Measurements from ENCODE around the gene RBP3. TPM values are rescaled to one million over a fixed set of nuclear protein-coding genes. Genes with fewer than 3 reads are reported as not detected.

Gene RBP3
- total RNA-seq, 1 experiment from 2014 or later, result not detected

GRCh38 chr10:47346581-47347302 is 1.4 kb upstream of the RBP3 start:
- H3K56ac ChIP-seq (ENCODE audit: insufficient read length, low read depth, low read length), result no peak overlapping the region
- H3K23me2 ChIP-seq (ENCODE audit: insufficient read length, low read depth, low read length, poor library complexity, severe bottlenecking), result no peaks in the 10 kb centered on the region
- no peak overlapping the region for H3K27ac ChIP-seq (ENCODE audit: insufficient read length, low read depth, low read length)
- peaks cover 10 to 14% of the 10 kb centered on the region in 2 experiments for H3K4me1 Mint-ChIP-seq
- no peaks in the 10 kb centered on the region for H3K9me3 ChIP-seq (ENCODE audit: control insufficient read depth, low read depth, low read length)
- no peaks in the 10 kb centered on the region; the same call in 1 of the 2 replicates for H3K27me3 Mint-ChIP-seq (ENCODE audit: low read depth)
- no peak for DNase-seq
- no peaks in the 10 kb centered on the region for H3K79me1 ChIP-seq (ENCODE audit: insufficient read depth, low read depth, low read length, poor library complexity, severe bottlenecking)
- H2BK12ac ChIP-seq (ENCODE audit: insufficient read length, low read depth, low read length), result no peak overlapping the region
- H3K27me3 ChIP-seq (ENCODE audit: insufficient read depth, low read length), result no peaks in the 10 kb centered on the region
- H2BK20ac ChIP-seq (ENCODE audit: low read depth, low read length, poor library complexity, severe bottlenecking), result no peak overlapping the region
- TF ChIP-seq CTCF (conservative IDR thresholded peaks at IDR 0.05), result no peak
- no peaks in the 10 kb centered on the region for H4K20me1 ChIP-seq (ENCODE audit: control insufficient read depth, insufficient read depth, insufficient read length)
- H4K8ac ChIP-seq (replicated peaks; ENCODE audit: insufficient read length, low read depth, low read length), result no peak overlapping the region
- H2BK5ac ChIP-seq (ENCODE audit: insufficient read length, low read length), result no peak overlapping the region
- H3K18ac ChIP-seq (ENCODE audit: insufficient read length, low read depth, low read length), result no peak overlapping the region
- H3K36me3 Mint-ChIP-seq (ENCODE audit: insufficient read depth in 1 of 3, low read depth in 3 of 3), result no peaks in the 10 kb centered on the region
- H3K4me2 ChIP-seq (ENCODE audit: insufficient read depth, insufficient read length, low read length), result no peak overlapping the region
- H3K4me3 Mint-ChIP-seq, result no peak overlapping the region
- H3K79me2 ChIP-seq (ENCODE audit: insufficient read depth, low read length), result no peaks in the 10 kb centered on the region
- no peak overlapping the region for H4K5ac ChIP-seq (ENCODE audit: insufficient read length, low read depth, low read length)
- no peak overlapping the region for H3K4ac ChIP-seq (ENCODE audit: low read depth, low read length)
- H3K27ac Mint-ChIP-seq, result no peak overlapping the region
- no peak overlapping the region for H3K9ac ChIP-seq (ENCODE audit: extremely low read depth, insufficient read length, low read length)
- no peak overlapping the region for H2AK5ac ChIP-seq (ENCODE audit: insufficient read length, low read length)
- WGBS (ENCODE audit: extremely low coverage, insufficient read length, low lambda C conversion rate), result no CpG with 5 or more reads among the region's 13 CpGs
- H4K91ac ChIP-seq (ENCODE audit: insufficient read length, low read depth, low read length), result no peak overlapping the region
- H2BK15ac ChIP-seq (ENCODE audit: low read depth, low read length), result no peak overlapping the region
- no peak overlapping the region for H3K23ac ChIP-seq (ENCODE audit: insufficient read length, low read depth, low read length)
- no peak overlapping the region for H2AFZ ChIP-seq (ENCODE audit: low read length)
- H2BK120ac ChIP-seq (ENCODE audit: low read depth, low read length, poor library complexity, severe bottlenecking), result no peak overlapping the region
- no peak overlapping the region; the same call in 1 of the 2 replicates for H3K14ac ChIP-seq (ENCODE audit: insufficient read depth, low read length)
- H3K9me3 Mint-ChIP-seq, result no peaks in the 10 kb centered on the region
- no peak overlapping the region for H3T11ph ChIP-seq (ENCODE audit: low read length)
- no peaks in the 10 kb centered on the region; the same call in 1 of the 2 replicates for H3K4me1 ChIP-seq (ENCODE audit: insufficient read depth, low read length)
